Measurements from ENCODE around the gene KCND3.

The KCND3 gene

DNA sequence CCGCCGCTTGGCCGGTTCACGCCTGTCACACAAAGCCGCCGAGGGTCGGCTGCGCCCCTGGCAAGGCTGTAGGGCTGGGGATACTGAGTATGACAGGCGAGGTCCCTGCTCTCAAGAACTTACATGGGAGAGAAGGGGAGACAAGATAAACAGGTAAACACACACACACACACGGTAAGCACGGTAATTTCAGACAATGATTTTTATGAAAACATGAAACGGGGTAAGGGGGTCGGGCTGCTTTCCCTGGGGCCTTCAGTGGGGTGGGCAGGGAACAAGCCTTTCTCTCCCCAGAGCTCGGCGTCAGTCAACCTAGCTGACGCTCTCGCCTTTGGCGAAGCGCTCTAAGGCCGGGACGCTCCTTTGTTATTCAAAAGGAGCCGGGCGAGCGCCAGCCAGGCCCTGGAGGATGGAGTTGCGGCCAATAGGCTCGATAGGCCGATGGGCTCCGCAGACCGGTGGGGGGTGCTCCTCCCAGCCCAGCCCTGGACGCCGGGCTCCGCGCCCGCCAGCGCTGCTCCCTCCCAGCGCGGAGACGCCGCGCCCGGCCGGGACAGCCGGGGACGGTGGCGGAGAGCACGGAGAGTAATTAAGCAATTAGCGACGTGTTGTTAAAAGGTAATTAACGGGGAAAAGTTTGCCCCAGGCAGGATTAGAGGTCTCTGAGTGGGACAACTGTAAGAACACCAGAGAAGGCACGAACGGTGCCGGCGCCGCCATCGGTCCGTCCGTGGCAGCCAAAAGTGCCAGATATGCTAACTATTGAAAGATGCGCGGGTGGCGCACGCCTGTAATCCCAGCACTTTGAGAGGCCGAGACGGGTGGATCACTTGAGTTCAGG is 249.3 kb downstream of the KCND3 start:
- no peak for DNase-seq (ENCODE audit: low spot score)

DNA sequence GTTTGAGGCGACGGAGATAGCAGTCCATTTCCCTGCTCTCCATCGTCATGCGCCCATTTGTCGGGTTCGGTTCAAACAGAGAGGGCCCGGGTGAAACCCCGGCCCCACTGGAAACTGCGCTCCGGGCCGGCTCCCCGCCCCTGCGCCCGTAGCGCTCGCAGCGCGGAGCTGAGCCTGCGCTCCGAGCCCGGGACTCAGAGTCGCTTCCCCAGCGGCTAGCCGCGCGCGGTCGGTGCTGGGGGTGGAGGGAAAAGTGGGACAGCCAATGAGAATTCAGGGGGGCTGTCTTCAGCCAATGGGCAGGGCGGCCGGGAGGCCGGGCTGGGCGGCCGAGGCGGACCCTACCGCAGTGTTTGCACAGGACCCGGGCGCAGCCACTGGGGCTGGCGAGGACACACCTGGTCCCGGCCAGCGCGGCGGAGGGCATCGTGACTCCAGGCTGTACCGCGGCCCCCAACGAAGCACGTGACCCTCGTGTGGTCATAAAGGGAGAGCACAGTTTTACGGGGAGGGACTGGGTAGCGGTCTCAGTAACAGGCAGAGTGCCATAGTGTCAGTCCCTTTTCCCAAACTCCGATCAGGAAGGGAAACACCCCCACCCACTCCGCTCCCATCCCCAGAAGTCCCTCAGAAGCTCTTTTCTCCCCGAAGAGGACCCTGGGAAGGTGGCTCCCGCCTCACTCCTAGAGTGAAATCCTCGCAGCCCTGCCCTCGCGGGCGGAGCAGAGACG is 250.1 kb downstream of the KCND3 start, which contains the start of gene INKA2:
Gene INKA2 (minus strand): TSS at position 202 of the 731 bp plus-strand sequence. CDS start 153 bp downstream, at position 49.
- peak; percentile 73 for DNase-seq (ENCODE audit: low spot score)

DNA sequence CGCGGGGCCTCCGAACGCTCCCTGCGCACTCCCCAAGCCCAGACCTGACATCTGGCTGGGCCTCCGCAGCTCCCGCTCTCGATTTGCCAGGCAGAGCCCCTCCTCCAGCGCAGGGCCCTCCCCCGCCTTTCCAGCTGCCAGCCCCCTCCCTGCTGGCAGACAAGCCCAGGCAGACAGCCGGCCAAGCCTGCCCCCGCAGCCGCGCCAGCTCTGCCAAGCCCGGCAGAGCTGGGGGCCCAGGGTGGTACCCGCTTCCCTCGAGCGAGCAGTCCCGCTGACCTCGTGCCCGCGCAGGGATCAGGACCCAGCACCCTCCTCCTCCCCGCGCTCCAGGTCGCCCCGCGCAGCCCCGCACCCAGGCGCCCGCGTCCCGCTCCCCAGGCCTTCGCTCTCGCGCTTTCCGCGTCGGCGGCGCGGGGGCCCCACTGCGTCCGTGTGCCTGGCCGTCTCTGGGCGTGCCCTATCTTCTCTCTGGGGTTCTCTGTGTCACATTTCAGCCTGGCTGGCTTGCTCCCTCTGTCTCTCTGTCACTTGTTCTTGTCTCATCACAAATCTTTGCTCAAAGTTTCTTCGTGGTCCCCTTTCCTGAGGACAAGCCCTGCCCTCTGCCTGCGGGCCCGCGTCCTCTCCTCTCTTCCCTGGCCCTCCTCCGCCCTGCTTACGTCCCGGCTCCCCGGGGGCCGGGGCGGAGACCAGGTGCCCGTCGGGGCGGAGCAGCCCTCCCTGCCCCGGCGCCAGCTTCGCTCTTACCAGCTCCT is 250.9 kb downstream of the KCND3 start:
- peak; percentile 34 for DNase-seq (ENCODE audit: low spot score)

DNA sequence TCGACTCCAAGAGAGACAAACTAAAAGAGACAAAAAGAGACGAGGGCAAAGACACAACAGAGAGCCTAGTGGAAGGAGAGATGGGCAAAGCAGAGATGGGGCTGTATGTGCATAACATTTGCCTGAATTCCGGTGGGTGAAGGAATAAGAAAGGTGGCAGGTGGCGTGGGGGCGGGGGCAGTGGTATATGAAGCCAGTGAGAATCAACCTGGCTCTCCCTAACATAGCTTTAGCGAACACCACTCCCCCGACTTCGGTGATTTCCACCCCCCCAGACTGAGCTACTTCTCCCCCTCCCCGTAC is 251.4 kb downstream of the KCND3 start:
- no peak for DNase-seq (ENCODE audit: low spot score)

DNA sequence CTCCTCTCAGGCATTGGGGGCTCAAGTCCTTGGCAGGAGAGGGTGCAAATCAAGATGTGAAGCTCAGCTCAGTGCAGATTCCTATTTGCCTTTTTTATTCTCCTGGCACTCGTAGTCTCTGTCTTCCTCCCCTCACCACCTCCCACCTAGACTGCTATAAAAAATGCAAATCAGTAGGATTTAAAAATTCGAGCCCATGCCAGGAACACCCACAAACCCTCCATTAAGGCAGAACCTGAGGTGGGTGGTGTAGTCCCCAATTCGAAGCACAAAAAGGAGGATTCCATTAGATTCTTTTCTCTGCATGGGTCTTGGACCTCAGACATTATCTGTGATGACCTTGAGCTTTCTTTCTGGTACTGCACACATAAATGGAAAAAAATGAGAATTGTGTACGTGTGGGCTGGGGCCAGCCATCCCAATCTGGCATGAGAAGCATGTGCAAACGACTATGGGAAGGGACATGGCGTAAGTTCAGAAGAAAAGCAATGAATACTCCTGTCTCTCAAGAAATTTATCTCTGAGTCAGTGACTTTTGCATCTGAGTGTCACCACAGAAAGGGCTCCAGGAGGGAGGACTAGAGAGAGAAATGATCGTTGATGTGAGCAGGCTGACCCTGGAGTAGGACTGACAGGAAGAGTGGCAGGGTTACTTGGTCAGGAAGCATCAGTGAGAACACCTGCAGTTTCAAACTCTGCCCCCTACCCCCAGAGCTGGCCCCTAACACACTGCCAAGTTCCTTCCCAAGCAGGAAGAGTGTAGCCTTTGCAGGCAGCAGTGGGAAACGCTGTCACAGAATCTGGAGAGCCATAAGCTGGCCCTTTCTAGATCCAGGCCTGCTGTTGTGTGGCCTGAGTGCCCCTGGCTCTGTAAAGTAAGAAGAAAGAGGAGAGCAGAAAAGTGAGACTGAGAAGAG is 252.0 kb downstream of the KCND3 start:
- no peak for DNase-seq (ENCODE audit: low spot score)

DNA sequence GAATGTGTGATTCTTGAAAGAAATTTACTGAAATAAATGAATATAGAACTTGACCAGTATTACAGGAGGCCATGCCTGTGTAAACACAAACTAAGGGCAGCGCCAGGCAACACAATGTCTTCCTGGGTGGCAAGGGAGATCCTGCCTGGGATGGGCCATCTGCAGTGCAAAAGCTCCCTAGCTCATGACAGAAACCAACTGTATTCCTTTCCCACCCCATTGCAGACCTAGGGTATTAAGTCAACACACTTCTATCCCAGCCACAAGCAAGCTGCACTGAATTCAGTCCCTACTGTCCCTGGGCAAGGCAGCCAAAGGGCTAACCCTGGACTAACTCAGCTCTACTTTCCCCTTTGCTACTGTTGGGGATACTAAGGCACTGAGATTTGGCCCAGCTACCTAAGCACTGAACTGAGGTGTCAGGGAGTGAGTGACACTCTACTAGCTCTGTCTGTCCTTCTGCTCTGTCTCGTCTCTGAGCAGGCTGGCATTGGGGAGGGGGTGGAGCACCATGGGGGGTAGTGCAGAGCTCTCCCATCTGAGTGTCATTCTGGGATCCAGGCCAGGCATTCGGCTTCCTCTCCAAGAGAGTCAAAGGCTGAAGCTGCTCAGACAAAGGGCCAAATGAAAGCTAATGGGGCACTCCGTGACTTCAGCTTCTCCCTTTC is 252.8 kb downstream of the KCND3 start:
- no peak for DNase-seq (ENCODE audit: low spot score)

DNA sequence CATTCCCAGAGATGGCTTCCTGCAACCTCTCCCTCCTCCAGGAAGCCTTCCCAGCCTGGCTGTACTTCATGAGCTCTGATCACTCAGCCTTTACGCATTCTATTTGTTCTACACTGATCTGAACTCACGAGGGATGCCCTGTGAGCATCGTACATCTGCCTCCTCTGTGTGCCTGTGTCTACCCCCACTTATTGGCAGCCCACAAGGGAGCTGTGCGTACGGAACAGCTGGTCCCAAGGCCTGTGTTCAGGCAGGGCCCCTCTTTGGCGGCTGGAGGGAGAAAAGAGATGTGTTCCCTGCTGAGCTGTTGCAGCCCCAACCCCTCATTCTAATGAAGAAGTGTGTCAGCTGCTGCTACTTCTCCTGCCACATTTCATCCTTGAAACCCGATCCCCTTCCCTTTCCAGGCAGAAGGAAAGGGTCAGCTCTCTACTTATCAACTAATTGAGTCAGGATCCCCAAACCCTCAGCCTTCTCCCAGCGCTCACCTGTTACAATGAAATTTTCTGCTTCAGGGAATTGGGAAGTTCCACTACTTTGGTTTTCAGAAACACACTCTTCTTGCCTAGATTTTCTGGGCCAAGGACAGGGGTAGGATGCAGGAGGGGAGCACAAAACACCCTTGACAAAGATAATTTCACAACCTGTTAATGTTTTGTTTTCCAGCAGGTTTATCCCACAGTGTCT is 253.5 kb downstream of the KCND3 start:
- no peak for DNase-seq (ENCODE audit: low spot score)

DNA sequence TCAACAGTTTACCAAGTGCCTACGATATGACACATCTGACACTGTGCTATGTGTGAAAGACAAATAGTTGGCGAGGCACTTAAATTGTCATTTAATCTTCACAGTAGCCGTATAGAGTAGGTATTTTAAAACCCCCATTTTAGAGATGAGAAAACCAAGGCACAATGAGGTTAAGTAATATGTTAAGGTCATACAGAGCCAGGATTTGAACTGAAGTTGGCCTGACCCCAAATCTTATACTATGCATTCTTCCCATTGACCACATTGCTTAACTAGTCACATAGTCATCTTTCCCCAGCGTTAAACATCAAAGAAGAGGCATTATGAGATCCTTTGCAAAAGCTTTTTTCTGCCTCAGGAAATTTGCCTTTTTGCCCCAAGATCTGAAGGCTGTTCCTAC is 254.1 kb downstream of the KCND3 start:
- DNase-seq (ENCODE audit: low spot score): no peak

DNA sequence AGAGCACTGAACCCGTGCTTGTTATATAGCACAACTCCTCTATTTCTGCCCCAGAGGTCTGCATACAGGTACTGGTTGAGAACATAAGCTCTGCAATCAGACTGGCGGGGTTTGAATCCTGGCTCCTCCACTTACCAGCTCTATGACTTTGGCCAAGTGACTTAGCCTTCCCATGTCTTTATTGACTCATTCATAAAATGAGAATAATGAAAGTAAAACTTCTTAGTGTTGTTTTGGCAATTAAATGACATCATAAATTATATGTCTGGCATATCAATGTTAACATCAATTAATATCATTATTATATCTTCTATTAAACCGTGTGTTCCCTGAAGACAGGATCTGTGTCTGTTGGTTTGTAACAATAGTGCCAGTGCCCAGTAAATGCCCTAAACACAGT is 254.6 kb downstream of the KCND3 start:
- no peak for DNase-seq (ENCODE audit: low spot score)

DNA sequence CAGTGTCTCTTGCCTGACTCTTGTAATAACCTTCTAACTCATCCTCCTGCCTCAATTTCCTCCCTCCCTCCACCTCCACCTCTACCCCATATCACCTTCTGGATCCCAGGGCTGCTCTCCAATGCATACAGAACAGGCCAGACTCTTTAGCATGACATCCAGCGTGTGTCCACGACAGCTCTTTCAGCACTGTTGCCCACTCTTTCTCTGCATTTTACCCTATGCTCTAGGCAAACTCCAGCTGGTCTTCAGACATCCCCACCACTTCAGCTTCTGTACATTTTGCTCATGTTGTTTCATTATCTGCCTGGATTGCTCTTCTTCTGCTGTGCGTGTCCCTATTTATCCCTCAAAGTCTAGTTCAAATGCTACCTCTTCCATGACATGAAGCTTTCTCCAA is 255.0 kb downstream of the KCND3 start:
- no peak for DNase-seq (ENCODE audit: low spot score)

DNA sequence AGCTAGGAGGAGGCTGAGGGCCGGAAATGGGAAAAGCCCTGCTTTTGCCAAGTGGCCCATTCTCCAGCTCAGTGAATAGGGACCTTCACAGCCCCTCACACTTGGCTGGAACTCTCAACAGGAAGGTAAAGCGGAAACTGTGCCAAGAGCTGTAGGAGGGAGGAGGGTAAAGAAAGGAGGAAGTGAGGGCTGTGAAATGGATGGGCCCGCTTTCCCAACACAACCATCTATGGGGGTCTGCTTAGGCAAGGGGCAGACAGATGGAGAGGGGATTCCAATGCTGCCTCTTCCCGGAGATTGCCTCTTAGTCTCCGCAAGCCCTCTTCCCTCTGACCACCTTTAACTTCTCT is 255.5 kb downstream of the KCND3 start:
- DNase-seq (ENCODE audit: low spot score): no peak

DNA sequence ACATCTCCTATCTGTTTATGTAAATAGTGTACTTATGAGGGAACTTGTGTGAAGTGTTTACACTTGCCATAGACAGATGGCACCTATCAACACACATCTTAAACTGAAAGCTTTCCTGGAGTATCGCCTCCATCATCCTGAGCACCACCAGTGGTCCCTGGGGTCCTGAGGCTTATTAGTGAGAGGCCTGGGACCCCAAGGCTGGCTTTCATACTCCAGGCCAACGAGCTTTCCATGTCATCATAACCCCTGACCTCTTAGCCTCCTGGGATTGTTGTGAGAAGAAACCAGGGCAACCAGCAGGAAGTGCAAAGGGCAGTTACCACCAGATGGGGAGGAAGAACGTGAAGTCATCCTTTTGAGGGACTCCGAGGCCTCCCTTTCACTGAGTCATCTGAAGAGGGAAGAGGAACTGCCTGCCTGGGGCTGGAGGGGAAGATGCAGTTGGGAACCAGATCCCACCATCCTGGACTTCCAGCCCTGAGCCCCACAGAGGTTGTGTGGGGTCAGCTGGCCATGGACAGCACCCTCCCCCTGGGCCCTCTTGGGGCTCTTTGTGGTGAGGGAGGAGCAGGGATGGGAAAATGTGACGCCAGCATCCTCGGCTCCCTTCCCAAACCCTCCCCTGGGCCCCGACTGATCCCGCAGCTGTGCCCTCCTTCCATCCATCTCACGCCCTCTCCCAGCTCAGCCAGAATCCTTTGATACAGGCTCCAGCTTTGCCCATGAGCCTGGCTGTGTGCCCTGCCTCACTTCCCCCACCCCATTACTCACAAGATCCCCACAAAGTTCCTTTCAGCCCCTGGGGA is 256.1 kb downstream of the KCND3 start:
- peak; percentile 22 for DNase-seq (ENCODE audit: low spot score)

DNA sequence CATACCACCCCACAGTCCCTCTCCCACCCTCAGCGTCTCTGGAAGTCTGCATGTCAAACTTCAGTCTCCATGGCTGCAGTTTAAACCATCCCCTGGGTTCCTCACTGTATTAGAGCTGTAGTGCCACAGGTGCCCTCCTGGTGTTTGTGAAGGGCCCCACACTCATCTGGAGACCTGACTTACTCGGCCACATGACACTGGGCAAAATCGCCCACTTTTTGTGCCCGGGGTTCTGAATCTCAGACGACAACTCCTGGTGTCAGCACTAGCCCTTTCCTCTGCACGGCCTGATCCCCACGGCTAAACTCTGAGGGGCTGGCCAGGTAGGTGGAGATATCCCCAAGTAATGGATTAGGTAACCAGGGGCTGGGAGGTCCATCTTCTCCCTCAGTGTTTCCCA is 256.8 kb downstream of the KCND3 start:
- DNase-seq (ENCODE audit: low spot score): no peak

DNA sequence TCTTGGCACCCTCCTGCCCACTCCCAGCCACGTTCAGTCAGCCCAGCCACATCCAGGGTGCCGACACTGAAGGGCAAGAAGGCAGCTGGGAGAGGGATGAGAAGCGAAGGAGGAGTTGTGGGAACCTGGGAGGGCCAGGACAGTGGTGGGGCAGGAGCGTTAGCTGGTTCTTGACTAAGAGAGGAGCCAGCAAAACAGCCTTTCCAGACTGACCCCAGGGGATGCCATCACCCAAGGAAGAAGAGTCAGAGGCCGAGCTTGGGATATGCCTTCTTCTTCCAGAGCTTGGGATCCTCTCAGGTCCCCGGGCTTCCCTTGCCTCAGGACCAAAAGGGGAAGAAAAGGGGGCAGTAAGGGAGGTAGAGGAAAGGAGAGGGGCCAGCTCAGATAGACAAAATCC is 257.5 kb downstream of the KCND3 start:
- DNase-seq (ENCODE audit: low spot score): no peak

DNA sequence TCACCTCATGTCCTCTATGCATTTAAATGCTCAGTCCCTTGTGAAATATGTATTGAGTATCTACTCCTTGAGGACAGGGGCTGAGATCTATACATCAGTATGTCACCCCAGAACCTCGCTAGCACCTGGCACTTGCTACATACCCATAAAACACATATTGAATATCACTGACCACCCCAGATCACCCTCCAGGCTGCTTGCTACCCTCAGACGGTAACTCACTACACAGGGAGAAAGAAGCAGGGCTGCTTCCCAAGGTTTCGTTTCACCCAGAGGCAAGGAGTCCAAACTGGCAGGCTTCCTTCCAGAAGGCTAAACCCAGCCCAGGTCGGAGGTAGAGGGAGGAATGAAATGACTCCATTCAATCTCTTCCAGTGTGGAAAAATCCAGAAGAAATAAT is 258.8 kb downstream of the KCND3 start:
- DNase-seq (ENCODE audit: low spot score): no peak

DNA sequence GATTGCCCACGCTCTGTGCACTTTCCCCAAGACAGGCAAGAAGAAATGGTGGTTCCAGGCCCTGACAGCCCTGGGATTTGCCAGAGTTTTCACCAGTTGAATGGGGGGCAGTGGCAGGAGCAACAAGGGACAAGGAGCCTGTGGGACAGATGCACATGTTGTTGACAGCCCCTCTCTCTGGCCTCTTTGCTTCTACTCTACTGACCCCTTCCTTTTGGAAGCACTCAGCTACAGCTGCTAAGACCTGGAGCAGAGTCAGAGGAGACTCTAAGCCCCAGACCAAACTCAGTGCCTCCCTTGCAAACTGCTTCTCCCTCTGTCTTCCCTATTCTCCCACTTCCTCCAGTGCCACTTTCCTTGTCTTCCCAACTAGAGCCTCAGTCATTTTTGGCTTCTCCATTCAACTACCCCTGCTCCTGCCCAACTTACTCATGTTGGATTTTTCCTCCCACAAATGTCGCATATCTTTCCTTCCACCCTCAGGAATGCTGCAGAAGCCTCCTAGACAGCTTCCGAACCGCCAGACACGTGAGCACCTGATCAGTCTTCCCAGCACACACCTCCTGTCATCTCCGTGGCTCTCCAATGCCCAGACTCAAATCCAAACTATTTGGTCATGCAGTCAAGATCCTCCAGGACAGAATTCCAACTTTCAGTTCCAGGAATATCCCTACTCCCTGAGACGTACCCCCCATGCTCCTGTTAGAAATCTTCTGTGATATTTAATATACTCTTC is 259.4 kb downstream of the KCND3 start:
- no peak for DNase-seq (ENCODE audit: low spot score)

DNA sequence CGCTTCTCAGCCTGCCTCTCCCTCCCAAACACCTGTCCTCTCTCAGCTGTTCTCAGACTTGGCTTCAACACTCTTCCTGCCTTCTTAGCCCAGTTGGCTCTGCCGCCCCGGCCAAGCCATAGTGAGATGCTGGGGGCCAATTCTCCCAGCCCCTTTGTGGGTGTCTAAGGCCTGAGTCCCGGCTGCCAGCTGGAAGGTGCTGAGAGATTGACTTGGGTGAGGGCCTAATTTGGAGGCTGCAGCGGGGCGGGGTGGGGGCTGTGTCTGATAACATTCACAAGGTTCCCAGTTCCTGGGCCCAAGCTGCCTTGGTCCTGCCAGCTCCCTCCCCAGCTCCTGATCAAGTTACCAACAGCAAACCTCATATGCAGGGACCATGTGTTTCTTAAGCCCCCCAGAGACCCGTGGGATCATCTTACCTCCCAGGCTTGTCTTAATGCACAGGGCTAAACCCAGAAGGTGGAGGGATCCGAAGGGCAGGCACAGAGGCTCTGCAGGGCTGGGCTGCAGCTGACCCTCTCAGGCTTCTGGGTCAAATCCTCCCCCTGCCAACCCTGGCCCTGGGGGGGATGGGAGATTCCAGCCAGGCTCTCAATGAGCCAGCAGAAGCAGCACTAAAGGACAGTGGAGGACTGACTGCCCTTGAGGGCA is 260.1 kb downstream of the KCND3 start:
- no peak for DNase-seq (ENCODE audit: low spot score)

DNA sequence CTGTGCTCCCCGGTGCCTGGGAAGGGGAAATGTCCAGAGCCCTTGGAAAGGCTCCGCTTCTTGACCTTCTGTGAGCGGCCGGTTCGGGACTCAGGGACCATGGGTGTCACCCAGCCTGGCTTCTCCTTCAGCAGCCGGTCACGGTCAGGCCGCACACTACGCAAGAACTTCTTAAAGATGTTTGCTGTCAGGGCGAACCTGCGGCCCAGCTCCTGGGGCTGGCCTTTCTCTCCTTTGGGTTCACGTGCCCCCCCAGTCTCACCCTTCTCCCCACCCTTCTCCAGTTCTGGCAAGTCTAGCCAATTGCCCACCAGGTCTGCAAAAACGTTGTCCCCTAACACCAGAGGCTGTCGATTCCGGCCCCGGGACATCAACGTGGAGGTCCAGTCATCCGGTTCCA is 262.4 kb downstream of the KCND3 start:
- DNase-seq (ENCODE audit: low spot score): no peak

DNA sequence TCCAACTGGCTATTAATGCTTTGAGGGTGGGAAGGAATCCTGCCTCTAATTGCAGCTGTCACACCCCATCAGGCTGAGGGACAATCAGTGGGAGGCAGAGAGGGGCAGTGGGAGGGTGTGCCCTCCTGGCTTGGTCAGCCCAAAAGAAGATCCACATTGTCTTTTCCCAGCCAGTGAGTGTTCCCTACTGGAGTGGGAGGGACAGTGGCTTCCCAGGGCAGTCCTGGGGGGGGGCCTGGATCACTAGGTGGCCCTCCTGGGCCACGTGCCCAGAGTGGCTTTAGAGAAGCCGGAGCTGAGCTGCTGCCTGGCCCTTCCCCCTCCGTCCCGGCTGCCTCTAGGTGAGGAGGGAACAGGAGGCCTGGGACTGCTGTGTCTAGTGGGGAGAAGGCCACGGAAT is 264.3 kb downstream of the KCND3 start:
- DNase-seq (ENCODE audit: low spot score): no peak

Measured in CD4-positive, alpha-beta T cell treated with Interleukin-2 at 100 ng/mL for 4 hours (primary cell).